ENCODE results near the gene UCKL1.

UCKL1 gene

DNA sequence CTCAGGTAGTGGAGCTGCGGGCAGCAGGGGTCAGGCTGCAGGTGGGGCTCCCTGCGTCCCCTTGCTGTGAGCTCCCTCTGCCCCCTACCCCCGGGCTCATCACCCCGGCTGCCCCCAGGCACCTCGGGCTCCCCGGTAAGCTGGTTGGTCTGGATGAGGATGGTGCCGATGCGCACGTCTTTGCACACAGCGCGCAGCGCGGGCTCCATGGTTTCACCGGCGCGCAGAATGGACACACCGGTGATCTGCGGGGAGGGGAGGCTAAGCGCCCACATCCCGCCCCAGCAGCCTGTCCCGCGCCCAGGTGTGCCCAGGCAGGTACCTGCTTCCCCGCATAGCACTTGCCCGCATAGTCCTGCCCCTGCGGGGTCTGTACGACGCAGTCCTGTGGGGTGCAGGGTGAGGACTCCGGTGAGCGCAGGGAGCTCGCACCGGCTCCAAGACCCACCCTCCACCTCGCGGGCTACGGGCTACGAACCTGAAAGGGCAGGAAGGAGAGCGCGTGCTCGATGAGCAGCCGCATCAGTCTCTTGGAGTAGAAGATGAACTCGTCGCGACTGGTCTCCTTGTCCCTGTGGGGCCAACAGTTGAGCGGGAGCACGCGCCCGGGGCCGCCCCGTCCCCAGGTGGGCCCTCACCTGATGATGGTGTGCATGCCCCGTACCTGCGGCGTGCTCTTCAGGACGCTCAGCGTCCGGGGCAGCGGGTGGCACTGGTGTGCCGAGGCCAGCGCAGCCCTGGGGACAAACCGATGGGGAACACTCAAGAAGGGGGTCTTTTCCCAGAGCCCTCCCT is 15.5 kb downstream of the UCKL1 start:
- TF ChIP-seq, protein P1, sequence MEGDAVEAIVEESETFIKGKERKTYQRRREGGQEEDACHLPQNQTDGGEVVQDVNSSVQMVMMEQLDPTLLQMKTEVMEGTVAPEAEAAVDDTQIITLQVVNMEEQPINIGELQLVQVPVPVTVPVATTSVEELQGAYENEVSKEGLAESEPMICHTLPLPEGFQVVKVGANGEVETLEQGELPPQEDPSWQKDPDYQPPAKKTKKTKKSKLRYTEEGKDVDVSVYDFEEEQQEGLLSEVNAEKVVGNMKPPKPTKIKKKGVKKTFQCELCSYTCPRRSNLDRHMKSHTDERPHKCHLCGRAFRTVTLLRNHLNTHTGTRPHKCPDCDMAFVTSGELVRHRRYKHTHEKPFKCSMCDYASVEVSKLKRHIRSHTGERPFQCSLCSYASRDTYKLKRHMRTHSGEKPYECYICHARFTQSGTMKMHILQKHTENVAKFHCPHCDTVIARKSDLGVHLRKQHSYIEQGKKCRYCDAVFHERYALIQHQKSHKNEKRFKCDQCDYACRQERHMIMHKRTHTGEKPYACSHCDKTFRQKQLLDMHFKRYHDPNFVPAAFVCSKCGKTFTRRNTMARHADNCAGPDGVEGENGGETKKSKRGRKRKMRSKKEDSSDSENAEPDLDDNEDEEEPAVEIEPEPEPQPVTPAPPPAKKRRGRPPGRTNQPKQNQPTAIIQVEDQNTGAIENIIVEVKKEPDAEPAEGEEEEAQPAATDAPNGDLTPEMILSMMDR (IDR thresholded peaks at IDR 0.05; ENCODE audit: low read depth, low read length, missing control alignments) = no peak
- H3K4me3 ChIP-seq (ENCODE audit: low read depth, low read length) = no peak overlapping the region

DNA sequence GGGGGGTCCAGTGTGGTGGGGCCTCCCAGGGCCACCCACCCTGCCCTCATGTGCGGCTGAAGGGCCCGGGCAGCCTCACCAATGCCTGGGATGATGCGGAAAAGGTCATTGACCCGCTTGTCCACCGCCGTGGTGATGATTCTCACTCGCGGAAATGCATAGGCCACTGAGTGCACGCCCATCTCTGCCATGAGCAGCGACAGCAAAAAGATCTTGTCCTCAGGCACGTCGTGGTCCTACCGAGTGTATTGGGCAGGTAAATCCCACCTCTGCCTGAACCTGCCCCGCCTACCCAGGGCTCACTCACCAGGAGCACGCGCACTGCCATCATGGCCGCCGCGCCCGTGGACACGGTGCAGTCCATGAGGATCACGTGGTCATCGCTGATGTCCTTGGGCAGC is 16.1 kb downstream of the UCKL1 start:
- no peak overlapping the region for H3K4me3 ChIP-seq (ENCODE audit: low read depth, low read length)
- TF ChIP-seq, protein P1 (IDR thresholded peaks at IDR 0.05; ENCODE audit: low read depth, low read length, missing control alignments) = no peak
- no peak for DNase-seq (ENCODE audit: low read depth)

More for the DNA sequence above, 15.5 kb downstream of the UCKL1 start:
- no peak for DNase-seq (ENCODE audit: low read depth)

DNA sequence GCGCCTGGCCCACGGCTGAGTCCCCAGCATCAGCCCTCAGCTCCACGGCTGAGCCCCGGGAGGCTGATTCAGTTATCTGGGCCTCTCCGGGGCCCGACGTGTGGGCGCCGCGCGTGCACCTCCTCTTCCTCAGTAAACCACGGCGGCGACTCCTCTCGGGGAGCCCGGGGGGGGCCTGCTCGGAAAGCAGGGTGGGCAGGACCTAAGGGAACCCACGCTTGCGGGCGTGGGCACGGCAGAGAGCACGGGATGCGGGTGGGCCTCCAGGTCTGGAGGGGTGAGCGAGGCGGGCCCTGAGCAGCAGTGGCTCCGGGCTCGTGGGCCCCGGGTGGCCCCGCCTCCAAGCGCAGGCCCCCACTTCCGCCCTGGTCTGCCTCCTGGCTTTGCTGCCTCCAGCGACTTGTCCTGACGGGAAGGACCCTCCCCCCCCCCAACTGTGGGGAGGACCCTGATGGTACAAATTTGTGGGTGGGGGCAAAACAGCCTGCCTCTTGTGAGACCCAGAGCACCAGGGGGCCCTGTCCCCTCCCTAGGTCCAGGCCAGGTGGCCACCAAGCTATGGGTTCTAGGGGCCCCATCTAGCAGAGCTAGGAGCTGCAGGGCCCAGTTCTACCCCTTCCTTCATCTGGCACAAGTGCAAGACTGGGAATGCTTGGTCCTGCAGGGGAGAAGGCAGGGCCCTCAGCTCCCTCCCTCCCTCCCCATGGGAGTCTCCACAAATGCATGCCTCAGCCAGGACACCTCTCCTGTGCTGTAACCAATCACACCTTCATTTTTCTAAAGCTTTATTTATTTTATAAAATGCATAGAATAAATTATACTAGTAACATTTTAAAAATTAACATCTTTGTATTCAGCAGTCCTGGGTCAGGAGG is 16.9 kb downstream of the UCKL1 start:
- H3K4me3 ChIP-seq (ENCODE audit: low read depth, low read length) = no peak overlapping the region

DNA sequence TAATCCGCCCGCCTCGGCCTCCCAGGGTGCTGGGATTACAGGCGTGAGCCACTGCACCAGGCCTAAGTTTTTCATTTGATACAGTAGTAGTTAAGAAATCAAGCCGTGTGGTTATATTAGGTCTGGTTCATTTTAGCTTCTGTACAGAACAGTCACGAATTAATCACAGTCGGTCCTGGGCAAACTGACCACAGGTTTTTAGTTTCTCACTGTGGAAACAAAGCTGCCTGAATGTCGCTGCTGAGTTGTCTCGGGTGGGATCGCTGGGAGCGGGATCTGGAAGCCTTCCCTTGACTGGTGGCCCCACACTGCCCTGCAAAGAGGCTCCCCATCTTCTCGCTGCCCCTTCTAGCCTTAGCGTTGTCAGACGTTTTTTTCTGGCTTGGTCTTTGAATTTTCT is 18.6 kb downstream of the UCKL1 start:
- TF ChIP-seq, protein P1 (IDR thresholded peaks at IDR 0.05; ENCODE audit: low read depth, low read length, missing control alignments) = no peak
- DNase-seq (ENCODE audit: low read depth) = no peak
- no peak overlapping the region for H3K4me3 ChIP-seq (ENCODE audit: low read depth, low read length)

More for the DNA sequence above, 16.9 kb downstream of the UCKL1 start:
- TF ChIP-seq, protein P1 (IDR thresholded peaks at IDR 0.05; ENCODE audit: low read depth, low read length, missing control alignments) = no peak
- DNase-seq (ENCODE audit: low read depth) = no peak

DNA sequence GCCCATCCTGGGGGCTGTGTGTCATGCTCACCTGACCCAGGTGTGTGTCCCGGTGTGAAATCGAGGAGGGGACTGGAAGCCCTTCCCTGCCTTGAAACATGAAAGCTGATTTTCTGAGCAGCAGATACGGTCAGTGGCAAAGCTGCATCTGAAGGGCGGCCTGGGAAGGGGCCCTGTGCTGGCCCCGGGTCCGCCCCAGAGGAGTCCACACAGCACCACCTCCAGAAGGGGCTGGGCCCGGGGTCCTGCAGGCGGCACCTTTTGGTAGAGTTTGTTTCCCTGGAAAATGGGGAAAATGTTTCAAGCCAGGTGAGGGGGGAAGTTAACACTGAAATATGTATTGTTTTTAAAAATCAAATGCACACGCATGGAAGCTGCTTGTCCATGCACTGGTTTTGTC is 20.8 kb downstream of the UCKL1 start:
- TF ChIP-seq, protein P1 (IDR thresholded peaks at IDR 0.05; ENCODE audit: low read depth, low read length, missing control alignments) = no peak
- H3K4me3 ChIP-seq (ENCODE audit: low read depth, low read length) = no peak overlapping the region
- no peak for DNase-seq (ENCODE audit: low read depth)

DNA sequence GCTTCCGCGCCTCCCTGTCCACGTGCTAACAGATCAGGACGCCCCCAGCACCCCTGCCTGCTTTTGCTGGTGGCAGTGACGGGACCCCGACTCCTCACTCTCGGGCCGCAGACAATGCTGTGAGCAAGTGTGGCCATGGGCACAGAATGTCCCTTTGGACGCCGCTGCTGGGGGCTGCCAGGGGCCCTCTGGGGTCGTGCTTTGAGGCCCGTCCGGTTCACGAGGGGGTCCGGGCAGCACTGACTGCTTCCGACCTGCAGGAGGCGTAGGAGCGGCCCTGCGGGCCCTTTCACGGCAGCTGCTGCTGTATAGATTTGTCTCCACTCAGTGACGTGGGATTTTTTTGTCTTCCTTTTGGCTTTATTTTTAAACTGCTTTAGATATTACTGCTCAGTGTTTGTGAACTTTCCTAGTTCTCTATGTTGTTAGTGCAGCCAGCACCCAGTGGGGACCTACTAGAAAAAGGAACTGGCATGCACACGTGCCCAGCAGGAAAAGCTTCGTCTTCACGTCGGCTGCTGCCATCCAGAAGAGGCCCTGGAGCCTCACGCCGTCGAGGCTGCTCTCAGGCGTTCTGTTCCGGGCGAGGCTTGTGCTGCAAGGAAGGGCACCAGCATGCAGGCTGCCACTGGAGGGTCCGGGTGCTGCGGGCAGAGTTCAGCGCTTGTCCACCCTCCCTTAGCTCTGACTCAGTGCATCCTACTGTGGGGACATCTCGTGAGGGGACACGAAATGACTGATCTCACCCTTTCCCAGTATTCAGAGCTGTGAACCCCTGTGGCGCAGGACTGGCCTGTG is 21.7 kb downstream of the UCKL1 start:
- DNase-seq (ENCODE audit: low read depth) = no peak
- TF ChIP-seq, protein P1 (IDR thresholded peaks at IDR 0.05; ENCODE audit: low read depth, low read length, missing control alignments) = peak; percentile 34
- H3K4me3 ChIP-seq (ENCODE audit: low read depth, low read length) = no peak overlapping the region
